GF-D8 (cell line): ENCODE results near the gene QSER1.

Source experiments
- DNase-seq: peaks from one replicate; lab custom pipeline; 2025; lab: John Stamatoyannopoulos, UW

The QSER1 gene

DNA sequence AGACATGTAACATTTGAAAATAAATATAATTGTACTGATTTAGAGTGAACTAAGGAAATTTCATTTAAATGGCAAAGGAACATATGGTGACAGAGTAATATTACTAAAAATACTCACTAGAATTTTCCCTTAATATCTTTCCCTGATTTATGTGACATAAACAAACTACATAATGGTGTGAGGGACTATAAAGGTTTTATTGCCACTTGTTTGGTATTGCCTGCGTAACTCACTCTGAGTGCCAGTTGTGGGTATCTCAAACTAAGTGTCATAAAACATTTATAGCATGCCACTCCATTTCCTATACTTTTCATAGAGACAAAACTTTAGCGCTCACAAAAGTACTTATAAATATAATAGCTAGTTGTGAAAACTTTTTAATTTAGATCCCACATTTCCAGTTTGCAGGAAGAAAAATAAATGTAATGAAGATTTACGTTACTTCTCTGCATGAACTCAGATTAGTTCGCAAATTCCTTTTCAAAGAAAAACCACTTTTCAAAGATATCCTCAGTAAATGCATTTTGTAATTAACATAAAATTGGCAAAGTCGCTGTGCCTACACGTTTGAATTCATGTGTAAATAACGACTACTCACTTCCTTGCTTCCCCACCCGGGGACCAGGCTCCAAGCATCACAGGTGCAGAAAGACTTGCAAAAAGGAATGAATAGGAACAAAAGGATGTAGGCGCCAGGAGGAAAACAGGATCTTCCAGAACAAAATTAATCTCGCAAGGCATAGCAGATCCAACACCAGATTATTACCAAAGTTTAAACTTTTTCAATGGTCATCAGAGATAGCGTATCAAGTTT lies 1.6 kb upstream of the QSER1 start:
- no peak for DNase-seq

- DNase-seq, result no peak
These were observed 805 bp upstream of the QSER1 start for GRCh38 chr11:32891657-32892354.

GRCh38 chr11:32893093-32893342 lies 407 bp downstream of the QSER1 start:
- no peak for DNase-seq

- no peak for DNase-seq
These were observed 935 bp downstream of the QSER1 start for GRCh38 chr11:32893343-32894148.

DNA sequence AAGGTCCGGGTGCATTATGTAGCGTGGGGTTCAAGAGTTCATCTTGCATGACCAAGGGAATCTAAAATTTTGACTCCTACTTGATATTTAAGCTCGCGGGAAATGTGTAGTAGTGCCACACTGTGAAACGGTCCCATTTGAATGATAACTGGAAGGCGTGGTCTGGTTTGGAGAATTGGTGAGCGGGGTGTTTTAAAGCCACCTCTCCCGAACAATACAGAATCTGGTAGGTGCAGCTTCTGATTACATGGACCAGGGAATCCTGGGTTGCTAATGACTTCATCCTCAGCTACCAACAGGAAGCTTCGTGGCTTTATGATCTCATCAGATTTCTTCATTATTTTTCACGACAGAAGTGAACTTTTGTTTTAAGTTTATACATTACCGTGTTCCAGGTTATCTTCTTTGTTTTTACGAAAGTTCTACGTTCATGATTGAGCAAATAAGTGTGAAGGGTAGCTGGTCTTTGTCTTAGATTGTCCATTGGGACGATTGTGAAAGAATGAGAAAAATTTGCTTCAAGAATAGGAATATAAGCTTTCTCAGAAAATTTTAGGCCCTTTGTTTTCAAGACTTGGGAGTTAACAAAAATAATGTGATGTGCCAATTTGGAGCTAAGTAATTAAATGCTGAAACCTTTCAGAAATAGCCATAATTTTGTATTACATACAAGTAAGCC lies 1.7 kb downstream of the QSER1 start:
- DNase-seq, result peak; percentile 19

GRCh38 chr11:32894921-32895320 lies 2.3 kb downstream of the QSER1 start:
- DNase-seq, result no peak

- no peak for DNase-seq
These were observed 2.9 kb downstream of the QSER1 start for GRCh38 chr11:32895471-32895870.

- no peak for DNase-seq
These were observed 4.5 kb downstream of the QSER1 start for GRCh38 chr11:32897103-32897502.

DNA sequence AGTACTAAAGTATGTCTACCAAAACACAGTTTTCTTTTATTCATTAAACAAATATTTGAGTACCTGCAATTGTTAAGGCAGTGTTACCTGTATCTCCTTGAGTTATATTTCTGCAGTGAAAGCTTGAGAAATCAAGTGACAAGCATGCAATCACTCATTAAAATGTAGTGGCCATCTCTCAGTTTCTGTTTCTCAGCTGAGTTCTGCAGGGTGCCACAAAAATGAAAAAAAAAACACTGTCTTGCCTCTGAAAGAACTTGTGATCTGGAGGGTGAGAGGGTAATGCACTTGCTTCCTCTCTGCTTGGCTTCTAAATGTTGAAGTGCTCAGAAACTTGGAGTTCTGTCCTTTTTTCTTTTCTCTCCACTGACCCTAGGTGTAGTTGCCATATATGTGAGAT lies 6.8 kb downstream of the QSER1 start:
- DNase-seq, result no peak

DNA sequence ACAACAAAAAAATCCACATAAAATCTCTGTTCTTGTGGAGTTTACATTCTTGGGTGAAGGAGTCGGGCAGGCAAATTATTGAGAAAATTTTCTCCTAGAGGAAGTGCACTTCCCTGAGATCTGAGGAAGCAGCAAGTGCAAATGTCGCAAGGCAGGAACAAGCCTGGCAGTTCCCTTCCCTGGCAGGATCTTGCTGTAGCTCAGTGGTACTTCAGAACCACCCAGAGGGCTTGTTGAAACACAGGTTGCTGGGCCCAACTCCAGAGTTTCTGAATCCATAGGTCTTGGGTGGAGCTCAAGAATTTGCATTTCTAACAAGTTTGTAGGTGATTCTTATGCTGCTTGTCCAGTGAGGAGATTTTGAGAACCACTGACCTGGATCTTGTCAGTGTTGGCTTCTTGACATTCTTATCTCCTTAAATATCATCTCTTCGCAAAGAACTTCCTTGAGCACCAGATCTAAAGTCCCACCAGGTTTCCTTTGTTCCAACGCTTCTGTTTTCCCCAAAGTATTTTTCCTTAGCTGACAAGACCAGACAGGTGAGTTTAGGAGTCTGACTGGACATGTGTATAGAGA lies 9.6 kb downstream of the QSER1 start:
- no peak for DNase-seq

DNA sequence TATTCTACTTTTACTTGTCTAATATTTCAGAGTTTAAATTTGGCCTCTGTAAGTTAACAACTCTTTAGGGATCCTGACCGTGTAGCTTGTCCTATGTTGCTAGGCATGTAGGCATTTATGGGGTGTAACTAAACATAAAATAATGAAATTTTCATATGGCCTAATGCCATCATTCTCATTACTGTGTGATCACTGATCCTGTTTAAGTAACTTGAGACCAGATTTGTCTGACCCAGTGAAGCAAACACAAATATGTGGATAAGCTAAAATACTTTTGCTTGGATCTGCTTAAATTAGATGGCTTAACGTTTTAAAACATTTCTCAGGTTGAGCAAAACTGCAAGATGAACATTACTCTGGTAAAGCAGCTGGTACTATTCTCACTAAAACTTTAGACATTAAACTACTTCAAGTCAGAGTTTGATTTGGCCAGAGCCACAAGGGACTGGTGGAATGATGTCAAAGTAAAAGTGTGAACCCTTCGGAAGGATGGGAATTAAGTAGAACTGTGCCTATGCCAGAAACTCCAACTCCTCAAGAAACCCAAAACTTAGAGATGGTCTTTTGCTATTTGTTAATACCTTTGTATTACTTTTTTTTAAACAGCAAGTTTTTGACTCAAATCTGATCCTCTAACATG lies 12.5 kb downstream of the QSER1 start:
- DNase-seq, result no peak

- no peak for DNase-seq
These were observed 16.0 kb downstream of the QSER1 start for GRCh38 chr11:32908619-32909018.

- no peak for DNase-seq
These were observed 18.8 kb downstream of the QSER1 start for GRCh38 chr11:32911413-32911812.

DNA sequence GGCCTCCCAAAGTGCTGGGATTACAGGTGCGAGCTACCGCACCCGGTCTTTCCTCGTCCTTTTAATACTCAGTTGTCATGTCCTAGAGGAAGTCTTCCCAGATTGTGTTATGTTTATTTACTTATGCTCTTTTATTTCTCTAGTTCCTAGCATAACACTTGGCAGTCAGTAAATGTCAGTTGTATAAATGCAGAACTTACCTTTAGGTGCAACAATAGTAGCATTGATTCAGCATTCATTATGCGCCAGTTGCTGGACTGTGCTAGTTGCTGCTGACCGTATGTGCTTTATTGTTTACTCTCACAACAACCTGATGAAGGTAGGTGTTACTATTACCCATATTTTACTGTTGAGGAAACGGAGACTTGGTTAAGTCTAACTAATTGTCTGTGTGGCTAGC lies 20.8 kb downstream of the QSER1 start:
- no peak for DNase-seq

DNA sequence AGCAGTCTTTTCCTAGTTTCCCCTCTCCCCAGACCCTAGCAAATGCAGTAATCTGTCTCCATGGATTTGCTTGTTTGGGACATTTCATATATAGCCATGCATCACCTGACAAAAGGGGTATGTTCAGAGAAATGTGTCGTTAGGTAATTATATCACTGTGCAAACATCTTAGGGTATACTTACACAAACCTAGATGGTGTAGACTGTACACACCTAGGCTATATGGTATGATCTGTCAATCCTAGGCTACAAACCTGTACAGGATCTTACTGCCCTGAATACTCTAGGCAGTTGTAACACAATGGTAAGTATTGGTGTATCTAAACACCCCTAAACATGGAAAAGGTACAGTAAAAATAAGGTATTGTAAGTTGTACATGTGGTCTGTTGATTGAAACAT lies 23.8 kb downstream of the QSER1 start:
- DNase-seq, result no peak

GRCh38 chr11:32916994-32917393 lies 24.4 kb downstream of the QSER1 start:
- no peak for DNase-seq

GRCh38 chr11:32918427-32918826 lies 25.8 kb downstream of the QSER1 start:
- no peak for DNase-seq

GRCh38 chr11:32919338-32919737 lies 26.7 kb downstream of the QSER1 start:
- DNase-seq, result no peak

- no peak for DNase-seq
These were observed 28.0 kb downstream of the QSER1 start for GRCh38 chr11:32920570-32920969.

GRCh38 chr11:32921204-32921603 lies 28.6 kb downstream of the QSER1 start:
- no peak for DNase-seq

- DNase-seq, result no peak
These were observed 39.0 kb downstream of the QSER1 start for GRCh38 chr11:32931606-32932005.

DNA sequence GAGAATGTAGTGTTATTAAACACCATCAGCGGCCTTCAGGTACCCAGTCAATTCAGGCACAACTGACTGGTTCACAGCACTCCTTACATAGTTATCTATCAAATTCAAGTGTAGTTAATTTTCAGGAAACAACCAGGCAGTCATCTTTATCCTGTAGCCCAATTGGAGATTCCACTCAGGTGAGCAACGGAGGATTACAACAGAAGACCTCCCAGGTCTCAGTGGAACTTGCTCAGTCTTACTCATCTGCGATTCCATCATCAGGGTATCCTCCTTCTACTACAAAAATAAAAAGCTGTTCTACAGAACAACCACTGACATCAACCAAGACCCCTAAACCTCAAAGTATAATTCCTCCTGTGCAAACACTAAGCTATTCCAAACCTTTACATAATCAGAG lies 39.6 kb downstream of the QSER1 start:
- no peak for DNase-seq
